HG03521 (cell line): ENCODE data around the gene STOX1.
"Not testable (repeated sequence)": the region's sequence is repeated elsewhere in the genome, so short reads cannot be mapped to it uniquely, and the experiment has no call there.

Experiments used
- ATAC-seq: cut with Tn5 transposase; IDR thresholded peaks from one replicate; pipeline ENCODE4 v1.9.1; 2021; ENCODE audit warnings: mild to moderate bottlenecking, moderate library complexity; ENCODE audit not compliant: unreplicated experiment

The STOX1 gene

DNA sequence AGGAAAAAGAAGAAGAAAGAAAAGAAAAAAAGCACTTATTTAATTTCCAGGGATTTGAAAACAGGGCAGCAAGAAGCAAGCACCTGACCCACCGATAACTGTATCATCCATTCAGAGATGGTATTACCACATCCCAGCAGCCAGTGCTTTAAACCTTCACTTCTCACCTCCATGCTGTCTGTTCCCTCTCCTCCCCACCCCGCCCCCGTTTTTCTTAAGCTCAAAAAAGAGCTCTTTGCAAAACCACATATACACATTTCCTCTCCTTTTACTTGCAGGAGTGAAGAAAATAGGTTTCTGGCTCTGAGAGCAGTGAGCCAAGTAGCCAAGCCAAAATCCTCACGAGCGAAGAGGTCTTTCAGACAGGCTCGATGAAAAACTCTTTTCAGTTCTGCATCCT lies 2.2 kb downstream of the STOX1 start:
- no peak for ATAC-seq

DNA sequence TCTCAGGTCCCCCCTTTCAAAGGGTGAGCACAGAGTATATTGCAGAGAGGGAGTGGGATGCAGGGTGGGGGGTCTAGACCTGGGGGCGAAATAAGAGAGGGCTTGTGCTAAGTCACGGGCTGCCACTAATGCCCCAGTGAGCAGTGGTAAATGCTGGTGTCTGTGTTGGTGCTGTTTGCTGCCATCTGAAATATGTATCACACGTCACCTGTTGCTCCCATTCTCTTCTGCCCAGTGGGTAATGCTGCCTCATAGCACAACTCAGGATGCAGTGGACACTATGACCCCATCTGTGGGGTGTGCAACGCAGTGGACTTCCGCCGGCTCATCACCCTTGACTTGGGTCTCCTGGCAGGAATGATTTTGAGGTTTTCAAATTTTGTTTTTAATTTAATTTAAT lies 2.6 kb downstream of the STOX1 start:
- ATAC-seq = no peak

DNA sequence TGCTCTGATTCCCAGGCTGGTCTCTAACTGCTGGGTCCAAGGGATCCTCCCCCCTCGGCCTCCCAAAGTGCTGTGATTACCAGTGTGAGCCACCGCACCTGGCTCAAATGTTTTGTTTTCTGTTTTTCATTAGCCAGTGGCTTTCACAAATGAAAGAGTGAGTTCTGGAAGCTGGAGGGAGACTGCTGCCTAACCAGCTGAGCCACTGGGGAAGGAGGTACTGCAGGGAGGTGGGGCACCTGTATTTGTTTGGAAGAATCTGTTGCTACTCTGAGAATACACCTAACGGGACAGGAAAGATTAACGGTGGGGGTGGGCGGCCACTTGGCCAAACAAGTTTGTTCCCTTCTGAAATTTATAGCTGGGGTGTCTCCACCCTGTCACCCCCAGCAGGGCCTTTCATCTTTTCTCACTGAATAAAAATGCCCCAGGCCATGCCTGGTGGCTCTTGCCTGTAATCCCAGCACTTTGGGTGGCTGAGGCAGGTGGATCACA lies 4.7 kb downstream of the STOX1 start:
- ATAC-seq = no peak

DNA sequence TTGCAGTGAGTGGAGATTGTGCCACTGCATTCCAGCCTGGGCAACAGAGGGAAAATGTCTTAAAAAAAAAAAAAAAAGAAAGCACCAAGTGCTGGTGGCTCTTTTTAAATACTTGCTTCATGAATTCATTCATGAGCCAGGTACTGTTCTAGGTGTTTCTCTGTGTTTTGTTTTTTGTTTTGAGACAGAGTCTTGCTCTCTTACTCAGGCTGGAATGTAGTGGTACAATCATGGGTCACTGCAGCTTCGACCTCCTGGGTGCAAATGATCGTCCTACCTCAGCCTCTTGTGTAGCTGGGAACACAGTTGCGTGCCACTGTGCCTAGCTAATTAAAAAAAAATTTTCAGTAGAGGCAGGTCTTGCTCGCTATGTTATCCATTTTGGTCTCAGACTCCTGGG lies 5.3 kb downstream of the STOX1 start:
- ATAC-seq = no peak

DNA sequence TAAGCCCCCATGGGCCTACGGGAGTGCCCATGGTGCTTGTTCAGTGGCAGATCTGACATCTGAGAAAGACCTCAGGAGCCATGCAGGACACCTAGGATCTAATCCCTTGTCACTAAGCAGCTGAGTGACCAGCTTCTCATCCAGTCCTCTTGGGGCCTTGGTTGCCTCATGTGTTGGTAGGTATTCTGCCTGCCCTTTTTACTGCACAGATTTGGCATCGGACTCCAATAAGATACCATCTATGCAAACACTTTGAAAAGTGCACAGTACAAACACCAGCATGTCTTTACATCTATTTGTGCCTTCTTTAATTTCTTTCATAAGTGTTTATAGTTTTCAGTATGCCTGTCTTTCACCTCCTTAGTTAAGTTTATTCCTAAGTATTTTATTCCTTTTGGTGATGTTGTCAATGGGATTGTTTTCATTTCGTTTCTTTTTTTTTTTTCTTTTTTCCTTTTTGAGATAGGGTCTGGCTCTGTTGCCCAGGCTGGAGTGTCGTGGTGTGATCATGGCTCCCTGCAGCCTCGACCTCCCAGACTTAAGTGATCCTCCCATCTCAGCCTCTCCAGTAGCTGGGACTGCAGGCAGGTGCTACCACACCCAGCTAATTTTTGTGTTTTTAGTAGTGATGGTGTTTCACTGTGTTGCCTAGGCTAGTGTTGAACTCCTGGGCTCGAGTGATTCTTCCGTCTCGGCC lies 10.4 kb downstream of the STOX1 start:
- ATAC-seq = no peak

DNA sequence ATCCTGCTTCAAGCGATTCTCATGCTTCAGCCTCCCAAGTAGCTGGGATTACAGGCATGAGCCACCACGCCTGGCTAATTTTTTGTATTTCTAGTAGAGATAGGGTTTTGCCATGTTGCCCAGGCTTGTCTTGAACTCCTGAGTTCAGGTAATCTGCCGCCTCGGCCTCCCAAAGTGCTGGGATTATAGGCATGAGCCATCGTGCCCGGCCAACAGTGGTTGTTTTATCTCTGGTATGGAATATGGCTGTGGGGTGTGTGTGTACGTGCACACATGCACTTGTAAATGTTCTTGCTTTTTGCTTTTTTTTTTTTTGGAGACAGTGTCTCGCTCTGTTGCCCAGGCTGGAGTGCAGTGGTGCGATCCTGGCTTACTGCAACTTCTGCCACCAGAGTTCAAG lies 13.3 kb downstream of the STOX1 start:
- ATAC-seq = not testable (repeated sequence)

DNA sequence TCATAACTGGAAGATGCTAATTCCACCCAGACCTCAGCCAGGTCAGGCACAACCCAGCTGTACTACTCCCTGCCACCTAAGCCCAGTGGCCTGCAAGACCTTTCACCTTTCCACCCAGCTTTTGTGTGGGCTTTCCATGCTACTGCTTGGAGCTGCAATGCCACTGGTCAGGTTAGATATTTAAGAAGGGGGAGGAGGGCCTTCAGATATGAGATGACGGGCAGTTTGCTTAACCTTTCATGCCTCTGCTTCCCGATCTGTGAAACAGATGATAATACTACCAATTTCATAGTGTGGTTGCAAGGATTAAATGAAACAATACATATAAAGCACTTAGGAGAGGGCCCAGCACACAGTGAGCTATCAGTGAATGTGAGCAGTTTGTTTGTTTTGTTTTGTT lies 20.9 kb downstream of the STOX1 start:
- no peak for ATAC-seq

DNA sequence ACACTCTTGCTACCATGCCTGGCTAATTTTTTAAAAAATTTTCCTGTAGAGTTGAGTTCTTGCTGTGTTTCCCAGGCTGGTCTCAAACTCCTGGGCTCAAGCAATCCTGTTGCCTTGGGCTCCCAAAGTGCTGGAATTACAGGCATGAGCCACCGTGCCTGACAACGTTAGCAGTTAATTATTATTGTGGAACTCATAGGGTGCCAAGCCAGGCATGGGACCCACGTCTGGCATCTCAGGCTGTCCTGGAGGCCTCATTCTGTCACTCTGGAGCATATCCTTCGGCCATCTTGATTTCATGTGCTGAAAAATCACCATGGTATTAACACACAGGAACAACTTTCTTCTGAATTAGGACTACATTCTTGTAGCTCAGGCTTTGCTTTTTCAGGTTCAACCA lies 21.5 kb downstream of the STOX1 start:
- ATAC-seq = no peak

DNA sequence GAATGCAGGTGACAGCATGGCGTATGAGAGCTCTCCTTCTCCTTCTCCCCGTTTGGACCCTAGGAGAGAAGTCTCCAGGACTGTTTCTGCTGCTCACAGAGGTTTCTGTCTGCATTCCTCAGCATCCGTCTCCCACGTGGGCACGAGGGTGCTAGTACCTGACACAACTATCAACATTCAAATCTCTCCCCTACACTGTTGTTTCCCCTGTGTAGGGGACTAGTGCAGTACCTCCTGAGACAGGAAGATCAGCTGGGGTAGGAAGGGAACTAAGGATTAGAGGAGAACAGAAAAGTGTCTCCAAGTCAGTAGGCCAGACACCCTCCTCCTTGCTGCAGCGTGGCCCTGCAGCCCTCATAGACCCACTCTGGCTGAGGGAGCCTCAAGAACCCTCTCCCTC lies 29.0 kb downstream of the STOX1 start:
- no peak for ATAC-seq

DNA sequence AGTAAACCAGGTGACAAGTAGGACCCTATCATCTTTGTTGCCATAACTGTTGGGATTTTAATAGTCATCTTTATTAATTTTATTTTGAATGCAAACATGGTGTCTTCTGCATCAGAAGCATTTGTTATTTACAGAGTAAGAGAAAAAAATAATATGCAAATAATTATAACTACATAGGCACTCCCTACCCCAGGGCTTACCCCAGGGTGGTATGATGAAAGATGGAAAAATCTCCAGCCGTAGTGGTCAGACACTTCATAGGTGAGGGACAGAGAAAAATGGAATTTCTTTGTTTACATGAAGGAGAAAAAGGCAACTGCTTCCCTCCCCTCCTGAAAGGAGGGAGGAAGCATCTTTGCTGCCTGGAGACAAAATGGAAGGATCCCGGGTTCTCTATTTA lies 29.7 kb downstream of the STOX1 start:
- ATAC-seq = no peak

DNA sequence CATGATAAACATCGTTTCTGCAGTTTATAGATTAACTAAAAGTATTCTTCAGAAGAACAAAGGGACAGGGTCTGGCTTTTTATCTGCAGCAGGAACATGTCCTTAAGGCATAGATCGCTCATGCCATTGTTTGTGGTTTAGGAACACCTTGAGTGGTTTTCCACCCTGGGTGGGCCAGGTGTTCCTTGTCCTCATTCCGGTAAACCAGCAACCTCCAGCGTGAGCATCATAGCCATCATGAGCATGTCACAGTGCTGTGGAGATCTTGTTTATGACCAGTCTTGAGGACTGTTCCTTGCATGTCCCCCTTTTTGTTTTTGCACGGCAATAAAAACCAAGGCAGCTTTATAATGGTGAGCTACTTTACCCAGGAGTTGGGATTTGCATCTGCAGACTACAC lies 33.9 kb downstream of the STOX1 start:
- ATAC-seq = no peak

DNA sequence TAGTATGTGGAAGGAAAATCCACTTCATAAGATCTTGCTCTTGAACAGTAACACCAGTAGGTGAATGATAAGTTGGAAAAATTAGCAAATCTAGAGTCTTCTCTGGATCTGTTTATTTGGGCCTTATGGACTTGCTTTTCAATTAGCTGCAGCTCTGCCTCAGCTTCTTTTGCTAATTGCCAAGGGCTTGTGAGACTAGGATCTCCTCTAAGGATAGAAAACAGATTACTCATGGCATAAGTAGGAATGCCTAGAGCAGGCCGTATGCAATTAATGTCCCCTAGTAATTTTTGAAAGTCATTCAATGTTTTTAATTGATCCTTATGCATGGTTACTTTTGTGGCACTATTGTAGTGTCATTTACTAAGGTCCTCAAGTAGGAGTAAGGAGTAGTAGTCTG lies 37.3 kb downstream of the STOX1 start:
- ATAC-seq = no peak

DNA sequence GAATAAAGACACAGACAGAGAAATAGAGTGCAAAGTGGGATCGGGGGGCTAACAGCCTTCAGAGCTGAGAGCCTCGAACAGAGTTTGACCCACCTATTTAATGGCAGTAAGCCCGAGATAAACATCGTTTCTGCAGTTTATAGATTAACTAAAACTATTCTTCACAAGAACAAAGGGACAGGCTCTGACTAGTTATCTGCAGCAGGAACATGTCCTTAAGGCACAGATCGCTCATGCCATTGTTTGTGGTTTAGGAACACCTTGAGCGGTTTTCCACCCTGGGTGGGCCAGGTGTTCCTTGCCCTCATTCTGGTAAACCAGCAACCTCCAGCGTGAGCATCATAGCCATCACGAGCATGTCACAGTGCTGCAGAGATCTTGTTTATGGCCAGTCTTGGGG lies 40.8 kb downstream of the STOX1 start:
- not testable (repeated sequence) for ATAC-seq

DNA sequence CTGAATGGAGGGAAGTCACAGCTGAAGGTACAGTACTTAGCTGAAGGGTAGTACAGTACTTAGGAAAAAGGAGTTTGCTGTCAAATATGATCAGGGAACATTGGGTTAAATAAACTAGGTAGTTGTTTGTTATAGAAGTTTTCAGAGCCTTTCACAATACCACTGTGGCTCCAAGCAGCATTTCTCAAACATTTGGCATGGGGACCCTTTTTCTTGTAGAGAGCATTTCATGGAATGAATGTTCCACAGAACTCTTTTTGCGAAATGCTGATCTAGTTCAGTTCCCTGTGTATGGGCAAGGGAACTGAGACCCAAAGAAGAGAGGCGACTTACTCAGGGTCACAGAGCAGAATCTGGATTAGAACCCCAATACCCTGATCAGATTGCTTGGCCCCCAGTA lies 42.3 kb downstream of the STOX1 start:
- ATAC-seq = no peak

DNA sequence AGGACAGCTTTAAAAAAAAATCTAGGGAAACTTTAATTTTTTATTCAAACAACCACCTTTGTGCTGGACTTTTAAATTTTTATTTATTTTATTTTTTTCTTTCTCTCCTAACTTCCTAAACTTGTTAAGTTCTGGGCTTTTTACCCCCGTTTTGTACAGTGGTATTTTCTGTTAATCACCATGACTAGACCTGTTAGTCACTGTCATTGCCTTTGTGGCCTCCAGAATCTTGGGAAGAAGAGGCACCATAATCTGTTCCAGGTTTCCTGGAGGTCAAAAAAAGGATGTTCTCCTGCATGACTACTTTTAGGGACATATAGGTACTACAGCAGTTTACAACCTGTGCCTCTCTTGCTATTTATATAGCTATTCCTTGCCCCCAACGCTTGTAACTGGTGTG lies 42.7 kb downstream of the STOX1 start:
- no peak for ATAC-seq

DNA sequence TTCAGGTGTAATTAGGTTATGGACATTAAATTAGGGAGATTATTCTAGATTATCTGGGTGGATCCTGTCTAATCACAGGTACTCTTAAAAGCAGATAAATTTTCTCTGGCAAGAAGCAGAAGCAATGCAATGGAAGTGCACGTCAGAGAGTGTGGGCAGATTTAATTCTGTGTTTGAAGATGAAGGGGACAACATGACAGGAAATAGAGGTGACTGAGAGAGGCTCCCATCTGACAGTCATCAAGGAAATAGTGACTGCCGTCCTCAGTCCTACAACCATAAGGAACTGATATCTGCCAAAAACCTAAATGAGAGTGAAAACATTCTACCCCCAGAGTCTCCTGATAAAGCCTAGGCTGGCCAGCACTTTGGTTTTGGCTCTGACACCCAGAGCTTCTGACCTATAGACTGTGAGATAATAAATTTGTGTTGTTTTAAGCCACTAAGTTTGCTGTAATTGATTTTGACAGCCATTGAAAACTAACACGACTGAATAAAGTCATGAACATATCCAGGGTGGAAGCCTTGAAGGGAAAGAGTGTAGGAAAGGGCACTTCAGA lies 43.3 kb downstream of the STOX1 start:
- ATAC-seq = no peak

DNA sequence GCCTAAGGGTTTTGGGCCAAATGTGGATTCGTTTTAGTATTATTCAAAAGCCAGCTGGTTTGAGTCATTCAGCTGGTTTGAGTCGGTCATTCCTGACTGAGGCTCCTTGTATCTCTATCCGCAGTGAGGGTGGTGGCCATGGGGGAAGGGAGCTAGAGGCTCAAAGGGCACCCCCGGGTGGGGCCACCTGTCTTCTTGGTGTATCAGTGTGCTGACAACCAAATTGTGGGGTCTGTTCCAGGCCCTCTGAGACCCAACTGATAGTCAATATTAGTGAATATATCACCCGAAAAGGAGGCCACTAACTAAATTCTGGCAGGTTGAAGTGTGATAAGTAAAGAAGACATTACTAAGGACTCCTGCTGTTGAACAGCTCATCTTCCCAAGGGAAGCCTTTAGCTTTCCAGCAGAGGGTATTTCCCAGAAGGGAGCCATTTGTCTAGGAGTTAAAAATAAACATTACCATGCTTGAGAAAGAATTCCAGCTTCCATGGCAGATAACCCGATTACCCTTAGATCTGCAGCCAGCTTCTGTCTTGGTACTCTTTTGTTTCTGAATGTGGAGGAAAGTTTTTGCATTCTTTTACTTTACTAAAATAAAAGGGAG lies 43.9 kb downstream of the STOX1 start:
- no peak for ATAC-seq

DNA sequence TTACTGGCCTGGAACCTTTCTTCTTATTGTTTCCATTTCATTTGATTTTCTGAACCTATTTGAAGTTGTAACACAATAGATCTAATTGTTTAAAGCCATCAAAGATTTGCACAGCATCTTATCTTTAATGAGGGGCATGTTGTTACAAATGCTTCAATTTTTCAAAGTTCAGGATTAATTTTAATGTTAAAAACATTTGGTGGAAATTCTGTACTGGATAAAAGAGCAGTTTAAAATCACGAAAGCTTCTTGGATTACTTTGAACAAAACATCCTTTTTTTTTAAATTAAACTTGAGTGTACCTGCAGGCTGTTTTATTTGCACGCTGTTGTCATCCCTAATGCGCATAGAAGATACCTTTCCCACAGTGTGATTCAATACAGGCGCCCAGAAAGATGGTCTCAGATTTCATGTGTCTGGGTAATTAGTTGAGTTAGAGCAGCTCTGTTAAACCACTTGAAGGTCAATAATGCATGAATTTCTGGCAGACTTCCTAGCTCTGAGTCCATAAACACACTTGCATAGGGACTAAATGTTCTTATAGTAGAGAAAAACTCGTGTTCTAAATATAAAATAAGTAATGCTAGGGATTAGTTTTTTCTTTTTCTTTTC lies 44.5 kb downstream of the STOX1 start:
- ATAC-seq = no peak

DNA sequence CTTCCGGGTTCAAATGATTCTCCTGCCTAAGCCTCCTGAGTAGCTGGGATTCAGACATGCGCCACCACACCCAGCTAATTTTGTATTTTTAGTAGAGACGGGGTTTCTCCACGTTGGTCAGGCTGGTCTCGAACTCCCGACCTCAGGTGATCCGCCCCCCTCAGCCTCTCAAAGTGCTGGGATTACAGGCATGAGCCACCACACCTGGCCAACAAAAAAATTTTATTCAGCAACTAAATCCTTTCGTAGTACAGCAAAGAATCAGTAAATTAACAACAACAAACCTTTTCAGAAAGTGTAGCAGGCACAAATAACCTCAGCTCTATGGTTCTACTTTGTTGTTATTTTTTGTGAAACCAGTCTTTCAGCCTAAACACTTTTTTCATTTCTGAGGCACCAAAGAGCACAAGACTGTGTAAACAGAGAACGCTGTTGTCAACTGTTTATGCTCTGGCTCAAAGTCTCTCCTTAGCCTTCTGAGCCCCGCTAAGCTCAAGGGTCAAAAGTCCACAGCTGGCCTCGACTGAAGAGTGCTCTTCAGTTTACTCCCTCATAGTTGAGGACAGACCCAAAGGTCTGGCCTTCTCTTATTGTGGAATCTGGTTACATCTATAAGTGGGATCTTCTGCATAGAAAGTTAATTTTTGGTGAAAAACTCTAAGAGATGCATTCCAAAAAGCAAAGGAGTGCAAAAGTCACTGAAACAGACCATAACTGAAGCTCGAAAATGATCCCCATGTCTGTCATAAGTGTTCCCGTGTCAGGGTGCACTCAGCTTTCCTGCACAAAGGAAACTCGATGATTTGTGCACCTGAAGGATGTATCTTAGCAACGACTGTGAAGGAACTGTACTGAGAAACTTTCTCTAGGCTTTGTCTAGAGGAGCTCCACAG lies 49.2 kb downstream of the STOX1 start:
- ATAC-seq = no peak

DNA sequence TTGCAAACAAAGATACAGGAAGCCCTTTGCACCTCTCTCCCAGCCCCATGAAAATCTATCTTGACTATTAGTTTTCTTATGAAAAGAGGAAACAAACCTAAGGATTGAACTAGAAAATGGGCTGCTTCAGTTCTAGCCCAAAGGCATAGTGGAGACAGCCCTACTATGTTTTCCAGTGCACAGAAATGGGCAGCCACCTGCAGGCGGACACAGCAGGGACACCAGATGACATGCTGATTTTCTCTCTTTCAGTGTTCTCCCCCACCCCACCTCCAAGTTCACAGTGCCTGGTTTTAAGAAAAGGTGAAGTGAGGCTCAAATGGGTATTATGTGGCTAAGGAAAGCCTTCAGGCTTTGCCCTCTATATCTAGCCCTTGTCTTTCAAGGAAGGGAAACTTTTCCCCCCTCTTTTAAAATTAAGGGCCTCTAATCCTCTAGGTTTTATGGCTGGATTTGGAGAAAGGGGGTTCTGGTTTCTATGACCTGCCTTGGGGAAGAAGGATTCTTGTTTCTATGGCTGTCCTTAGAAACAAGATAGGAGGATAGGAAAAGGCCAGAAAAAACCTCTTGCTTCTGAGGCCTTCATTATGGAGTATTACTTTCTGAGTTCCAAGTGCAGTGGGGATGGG lies 50.3 kb downstream of the STOX1 start:
- ATAC-seq = no peak

DNA sequence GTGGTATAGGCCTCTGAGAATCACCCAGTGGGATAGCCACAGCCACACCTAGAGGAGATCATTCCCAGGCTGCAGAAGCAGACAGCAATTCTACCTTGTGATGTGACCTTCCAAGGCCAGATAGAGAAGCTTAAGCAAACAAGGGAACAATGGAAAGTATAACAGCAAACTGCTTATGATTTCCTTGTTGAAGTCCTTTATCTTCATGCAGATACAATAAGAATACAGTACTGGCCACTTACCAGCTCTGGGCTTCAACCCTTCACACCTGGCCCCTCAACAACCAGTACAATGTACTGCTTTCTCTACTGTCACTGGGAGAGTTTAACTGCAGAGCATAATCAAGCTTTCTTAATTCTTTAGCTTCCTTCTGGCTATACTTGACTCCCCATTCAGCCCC lies 51.2 kb downstream of the STOX1 start:
- no peak for ATAC-seq
